ENCODE measurements around the gene KLHDC4. TPM values are rescaled to one million over a fixed set of nuclear protein-coding genes. Genes with fewer than 3 reads are reported as not detected.
"Not testable (repeated sequence)": the region's sequence is repeated elsewhere in the genome, so short reads cannot be mapped to it uniquely, and the experiment has no call there.

The KLHDC4 gene
- total RNA-seq = 29.0 and 45.4 TPM in 2 replicates

GRCh38 chr16:87765776-87766484 is at the start of gene KLHDC4:
TSS of gene KLHDC4 (minus strand) at chr16:87765986. CDS start at chr16:87765890, 96 bp downstream.
- TF ChIP-seq, protein P1, sequence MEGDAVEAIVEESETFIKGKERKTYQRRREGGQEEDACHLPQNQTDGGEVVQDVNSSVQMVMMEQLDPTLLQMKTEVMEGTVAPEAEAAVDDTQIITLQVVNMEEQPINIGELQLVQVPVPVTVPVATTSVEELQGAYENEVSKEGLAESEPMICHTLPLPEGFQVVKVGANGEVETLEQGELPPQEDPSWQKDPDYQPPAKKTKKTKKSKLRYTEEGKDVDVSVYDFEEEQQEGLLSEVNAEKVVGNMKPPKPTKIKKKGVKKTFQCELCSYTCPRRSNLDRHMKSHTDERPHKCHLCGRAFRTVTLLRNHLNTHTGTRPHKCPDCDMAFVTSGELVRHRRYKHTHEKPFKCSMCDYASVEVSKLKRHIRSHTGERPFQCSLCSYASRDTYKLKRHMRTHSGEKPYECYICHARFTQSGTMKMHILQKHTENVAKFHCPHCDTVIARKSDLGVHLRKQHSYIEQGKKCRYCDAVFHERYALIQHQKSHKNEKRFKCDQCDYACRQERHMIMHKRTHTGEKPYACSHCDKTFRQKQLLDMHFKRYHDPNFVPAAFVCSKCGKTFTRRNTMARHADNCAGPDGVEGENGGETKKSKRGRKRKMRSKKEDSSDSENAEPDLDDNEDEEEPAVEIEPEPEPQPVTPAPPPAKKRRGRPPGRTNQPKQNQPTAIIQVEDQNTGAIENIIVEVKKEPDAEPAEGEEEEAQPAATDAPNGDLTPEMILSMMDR (conservative IDR thresholded peaks at IDR 0.05; ENCODE audit: low read depth, low read length) = no peak
- no peak for DNase-seq (ENCODE audit: low read depth)
- H3K4me3 ChIP-seq (ENCODE audit: low read depth, low read length) = peak within 1 kb of the TSS; percentile 96

GRCh38 chr16:87815567-87815966 is 49.8 kb upstream of the KLHDC4 start:
- H3K4me3 ChIP-seq (ENCODE audit: low read depth, low read length) = no peak overlapping the region
- DNase-seq (ENCODE audit: low read depth) = no peak
- TF ChIP-seq, protein P1 (conservative IDR thresholded peaks at IDR 0.05; ENCODE audit: low read depth, low read length) = no peak

- TF ChIP-seq, protein P1 (conservative IDR thresholded peaks at IDR 0.05; ENCODE audit: low read depth, low read length) = no peak
- no peak for DNase-seq (ENCODE audit: low read depth)
- no peak overlapping the region for H3K4me3 ChIP-seq (ENCODE audit: low read depth, low read length)
These were observed 46.4 kb upstream of the KLHDC4 start for GRCh38 chr16:87812200-87812656.

DNA sequence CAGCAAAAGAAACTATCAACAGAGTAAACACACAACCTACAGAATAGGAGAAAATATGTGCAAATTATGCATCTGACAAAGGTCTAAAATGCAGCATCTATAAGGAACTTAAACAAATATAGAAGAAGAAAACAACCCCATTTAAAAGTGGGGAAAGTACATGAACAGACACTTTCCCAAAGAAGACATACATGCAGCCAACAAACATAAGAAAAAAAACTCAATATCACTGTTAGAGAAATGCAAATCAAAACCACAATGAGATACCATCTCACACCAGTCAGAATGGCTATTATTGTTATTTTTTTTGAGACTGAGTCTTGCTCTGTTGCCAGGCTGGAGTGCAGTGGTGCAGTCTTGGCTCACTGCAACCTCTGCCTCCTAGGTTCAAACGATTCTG is 45.7 kb upstream of the KLHDC4 start:
- DNase-seq (ENCODE audit: low read depth); H3K4me3 ChIP-seq (ENCODE audit: low read depth, low read length): not testable (repeated sequence)

DNA sequence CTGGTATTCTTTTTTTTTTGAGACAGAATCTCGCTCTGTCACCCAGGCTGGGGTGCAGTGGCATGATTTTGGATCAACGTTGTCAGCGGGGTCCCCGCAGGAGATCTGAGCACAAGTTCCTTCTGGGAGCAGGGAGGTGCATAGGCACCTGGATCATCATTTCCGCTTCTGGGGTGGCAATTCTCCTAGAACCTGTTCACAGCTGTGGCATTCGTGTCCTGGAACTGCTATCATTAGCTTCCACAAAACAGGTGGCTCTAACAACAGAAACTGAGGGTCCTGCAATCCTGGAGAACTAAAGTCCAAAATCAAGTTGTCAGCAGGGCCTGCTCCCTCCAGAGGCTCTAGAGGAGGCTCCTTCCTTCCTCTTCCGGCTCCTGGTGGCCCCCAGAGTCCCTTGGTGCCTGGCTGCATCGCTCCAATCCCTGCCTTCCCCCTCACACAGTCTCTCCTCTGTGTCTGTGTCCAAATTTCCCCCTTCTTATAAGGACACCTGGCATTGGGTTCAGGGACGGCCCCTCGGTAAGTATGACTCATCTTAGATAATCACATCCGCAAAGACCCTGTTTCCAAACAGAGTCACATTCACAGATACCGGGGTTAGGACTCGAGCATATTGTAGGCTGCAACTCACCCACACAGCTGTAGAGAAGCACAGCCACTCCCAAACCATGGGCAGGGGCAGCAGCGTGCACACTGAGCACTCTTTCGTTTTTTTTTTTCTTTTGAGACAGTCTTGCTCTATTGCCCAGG is 43.5 kb upstream of the KLHDC4 start:
- TF ChIP-seq, protein P1 (conservative IDR thresholded peaks at IDR 0.05; ENCODE audit: low read depth, low read length) = no peak
- DNase-seq (ENCODE audit: low read depth) = no peak
- H3K4me3 ChIP-seq (ENCODE audit: low read depth, low read length) = no peak overlapping the region

DNA sequence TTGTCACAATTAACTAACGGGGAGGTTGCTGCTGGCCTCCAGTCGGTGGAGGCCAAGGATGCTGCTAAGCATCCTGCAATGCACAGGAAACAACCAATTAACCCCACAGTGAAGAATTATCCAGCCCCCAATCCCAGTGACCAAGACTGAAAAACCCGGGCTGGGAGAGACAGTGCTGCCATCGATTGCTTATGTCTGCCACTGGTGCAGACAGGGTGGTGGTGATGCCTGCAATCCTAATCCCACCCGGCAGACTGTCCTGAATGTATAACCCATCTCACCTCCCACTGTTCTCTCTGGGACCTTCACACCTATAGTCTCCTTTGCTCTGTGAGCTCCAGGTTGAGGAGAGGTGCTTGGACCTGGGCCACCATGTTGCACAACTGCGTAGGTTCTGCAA is 42.3 kb upstream of the KLHDC4 start:
- no peak for DNase-seq (ENCODE audit: low read depth)

More for the DNA sequence above, 42.3 kb upstream of the KLHDC4 start:
- TF ChIP-seq, protein P1 (conservative IDR thresholded peaks at IDR 0.05; ENCODE audit: low read depth, low read length) = no peak
- no peak overlapping the region for H3K4me3 ChIP-seq (ENCODE audit: low read depth, low read length)
